HEK293T (cell line): ENCODE measurements around the gene TAF1C.

Source experiments
- BHLHE40 ChIP-seq: fragments of 450-650 bp; IDR thresholded peaks from 2 replicates; pipeline ENCODE4 v1.6.1; 2016; ENCODE audit warnings: mild to moderate bottlenecking, moderate library complexity, borderline replicate concordance
- ELF4 ChIP-seq: fragments of 450-650 bp; IDR thresholded peaks from 2 replicates; pipeline ENCODE4 v1.6.1; 2017; ENCODE audit warnings: antibody characterized with exemption
- FOXM1 ChIP-seq: fragments of 450-650 bp; IDR thresholded peaks from 2 replicates; pipeline ENCODE4 v1.6.1; 2017; ENCODE audit warnings: mild to moderate bottlenecking, borderline replicate concordance
- NFRKB ChIP-seq: fragments of 450-650 bp; IDR thresholded peaks from 2 replicates; pipeline ENCODE4 v1.6.1; 2016; ENCODE audit warnings: mild to moderate bottlenecking, moderate library complexity

- TF ChIP-seq BHLHE40 (no peak), FOXM1 (peak; percentile 41; the same call in 1 of the 2 replicates), NFRKB (no peak), ELF4 (no peak)
Observed at GRCh38 chr16:84144859-84145639, 41.8 kb downstream of the TAF1C start, which contains the start of the genes DNAAF1 and HSDL1.
